Activated naive CD8-positive, alpha-beta T cell treated with anti-CD3 and anti-CD28 coated beads, Interleukin-2, amount 50 U/mL, for 24 hours (primary cell): Measurements from ENCODE around the gene RDX.
"Not testable (repeated sequence)": the region's sequence is repeated elsewhere in the genome, so short reads cannot be mapped to it uniquely, and the experiment has no call there.

Experiments used
- ATAC-seq: fragments of 150-1000 bp; cut with Tn5 transposase; one replicate; pipeline ENCODE4 v1.10.0; 2021
- DNase-seq: peaks from one replicate; pipeline ENCODE4 v3.0.0; 2021
- H3K27ac Mint-ChIP-seq: one replicate; pipeline ENCODE4 v1.8.0; 2021; ENCODE audit warnings: mild to moderate bottlenecking, mixed read lengths
- H3K27me3 Mint-ChIP-seq: one replicate; pipeline ENCODE4 v1.8.0; 2021; ENCODE audit warnings: mixed read lengths
- H3K36me3 Mint-ChIP-seq: one replicate; pipeline ENCODE4 v1.8.0; 2021; ENCODE audit warnings: low read depth, mixed read lengths
- H3K4me1 Mint-ChIP-seq: one replicate; pipeline ENCODE4 v1.8.0; 2021; ENCODE audit warnings: mixed read lengths
- H3K4me3 Mint-ChIP-seq: one replicate; pipeline ENCODE4 v1.8.0; 2021; ENCODE audit warnings: mild to moderate bottlenecking, moderate library complexity, mixed read lengths
- H3K9me3 Mint-ChIP-seq: one replicate; pipeline ENCODE4 v1.8.0; 2021; ENCODE audit warnings: mixed read lengths

Gene RDX

GRCh38 chr11:110297076-110297725, 787 bp upstream of the RDX start:
- H3K36me3 Mint-ChIP-seq: peaks cover 4% of the 10 kb centered on the region
- H3K4me3 Mint-ChIP-seq: peak overlapping the region; percentile 56
- no peaks in the 10 kb centered on the region for H3K27me3 Mint-ChIP-seq
- no peaks in the 10 kb centered on the region for H3K9me3 Mint-ChIP-seq
- no peak for DNase-seq
- peak overlapping the region; percentile 26 for H3K27ac Mint-ChIP-seq
- ATAC-seq: no peak
- peaks cover 47% of the 10 kb centered on the region for H3K4me1 Mint-ChIP-seq

GRCh38 chr11:110295531-110296225, 736 bp downstream of the RDX start:
- H3K4me1 Mint-ChIP-seq: peaks cover 48% of the 10 kb centered on the region
- peak overlapping the region; percentile 92 for H3K4me3 Mint-ChIP-seq
- no peaks in the 10 kb centered on the region for H3K27me3 Mint-ChIP-seq
- no peaks in the 10 kb centered on the region for H3K9me3 Mint-ChIP-seq
- DNase-seq: peak; percentile 59
- H3K36me3 Mint-ChIP-seq: peaks cover 5% of the 10 kb centered on the region
- H3K27ac Mint-ChIP-seq: peak overlapping the region; percentile 88
- ATAC-seq: peak; percentile 58

DNA sequence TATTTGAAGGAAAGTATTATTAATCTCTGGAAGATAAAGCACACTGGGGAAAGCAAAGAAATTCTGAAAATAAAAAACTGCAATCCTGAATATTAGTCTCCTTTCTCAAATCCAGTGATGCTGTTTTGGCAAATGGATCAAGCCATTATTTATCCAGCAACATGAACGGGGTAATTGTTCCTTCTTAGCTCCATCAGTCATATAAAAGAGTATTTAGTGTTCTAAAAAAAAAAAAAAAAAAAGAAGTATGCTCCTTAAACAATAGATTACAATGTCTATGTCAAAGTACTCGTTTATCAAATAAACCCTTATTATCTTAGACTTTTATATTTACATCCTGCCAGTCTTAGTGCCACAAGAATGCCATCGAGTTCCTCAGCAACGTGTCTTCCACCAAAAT, 1.3 kb downstream of the RDX start:
- Mint-ChIP-seq H3K27me3 (no peaks in the 10 kb centered on the region), H3K36me3 (peaks cover 5% of the 10 kb centered on the region), H3K4me1 (peaks cover 48% of the 10 kb centered on the region), H3K27ac (peak overlapping the region; percentile 88), H3K9me3 (no peaks in the 10 kb centered on the region), H3K4me3 (peak overlapping the region; percentile 92)
- ATAC-seq (no peak), DNase-seq (no peak)

GRCh38 chr11:110294509-110294908, 1.9 kb downstream of the RDX start:
- Mint-ChIP-seq H3K36me3 (peaks cover 7% of the 10 kb centered on the region), H3K27ac (no peak overlapping the region), H3K9me3 (no peaks in the 10 kb centered on the region), H3K4me3 (peak overlapping the region; percentile 92), H3K4me1 (peaks cover 48% of the 10 kb centered on the region), H3K27me3 (no peaks in the 10 kb centered on the region)
- DNase-seq: no peak
- no peak for ATAC-seq

DNA sequence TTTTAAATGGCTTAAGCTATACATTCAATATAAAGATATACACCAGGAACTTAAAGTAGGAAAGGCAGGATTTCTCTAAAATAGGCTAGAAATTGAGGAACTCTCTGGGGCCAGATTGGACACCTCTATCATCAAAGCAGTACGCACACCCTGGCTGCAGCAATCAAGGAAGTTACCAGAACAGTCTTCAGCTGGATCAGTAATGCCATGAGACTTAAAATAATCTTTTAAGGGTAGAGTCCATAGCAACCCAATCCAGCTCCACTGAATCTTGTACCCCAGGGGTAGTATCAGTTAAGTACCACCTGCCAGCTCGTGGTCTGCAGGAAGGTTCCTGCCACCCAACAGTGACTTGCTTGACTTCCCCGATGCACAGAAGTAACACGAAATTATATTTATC, 3.0 kb downstream of the RDX start:
- H3K27ac Mint-ChIP-seq: no peak overlapping the region
- no peaks in the 10 kb centered on the region for H3K9me3 Mint-ChIP-seq
- peaks cover 7% of the 10 kb centered on the region for H3K36me3 Mint-ChIP-seq
- DNase-seq: no peak
- no peaks in the 10 kb centered on the region for H3K27me3 Mint-ChIP-seq
- ATAC-seq: no peak
- peak overlapping the region; percentile 41 for H3K4me3 Mint-ChIP-seq
- H3K4me1 Mint-ChIP-seq: peaks cover 47% of the 10 kb centered on the region

DNA sequence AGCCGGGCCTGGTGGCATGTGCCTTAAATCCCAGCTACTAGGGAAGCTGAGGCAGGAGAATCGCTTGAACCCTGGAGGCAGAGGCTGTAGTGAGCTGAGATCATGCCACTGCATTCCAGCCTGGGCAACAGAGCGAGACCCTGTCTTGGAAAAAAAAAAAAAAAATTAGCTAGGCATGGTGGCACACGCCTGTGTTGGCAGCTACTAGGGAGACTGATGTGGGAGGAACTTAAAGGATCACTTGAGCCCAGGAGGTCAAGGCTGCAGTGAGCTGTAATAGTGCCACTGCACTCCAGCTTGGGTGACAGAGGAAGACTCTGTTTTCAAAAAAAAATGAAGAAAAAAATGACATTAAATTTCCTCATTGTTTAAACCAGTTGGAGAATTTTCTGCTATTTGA, 4.3 kb downstream of the RDX start:
- H3K4me1 Mint-ChIP-seq: peaks cover 47% of the 10 kb centered on the region
- ATAC-seq, H3K27me3 Mint-ChIP-seq, H3K4me3 Mint-ChIP-seq, DNase-seq, H3K36me3 Mint-ChIP-seq, H3K27ac Mint-ChIP-seq, H3K9me3 Mint-ChIP-seq: not testable (repeated sequence)

GRCh38 chr11:110290591-110291334, 5.7 kb downstream of the RDX start:
- peaks cover 47% of the 10 kb centered on the region for H3K4me1 Mint-ChIP-seq
- ATAC-seq: no peak
- no peak overlapping the region for H3K27ac Mint-ChIP-seq
- no peaks in the 10 kb centered on the region for H3K9me3 Mint-ChIP-seq
- peaks cover 10% of the 10 kb centered on the region for H3K36me3 Mint-ChIP-seq
- H3K27me3 Mint-ChIP-seq: no peaks in the 10 kb centered on the region
- H3K4me3 Mint-ChIP-seq: no peak overlapping the region
- DNase-seq: no peak

GRCh38 chr11:110289472-110289871, 6.9 kb downstream of the RDX start:
- no peak for DNase-seq
- H3K27me3 Mint-ChIP-seq: no peaks in the 10 kb centered on the region
- H3K9me3 Mint-ChIP-seq: no peaks in the 10 kb centered on the region
- no peak for ATAC-seq
- no peak overlapping the region for H3K27ac Mint-ChIP-seq
- no peak overlapping the region for H3K4me3 Mint-ChIP-seq
- peaks cover 10% of the 10 kb centered on the region for H3K36me3 Mint-ChIP-seq
- H3K4me1 Mint-ChIP-seq: peaks cover 36% of the 10 kb centered on the region

- no peak overlapping the region for H3K4me3 Mint-ChIP-seq
- no peak for DNase-seq
- no peak overlapping the region for H3K27ac Mint-ChIP-seq
- peaks cover 6% of the 10 kb centered on the region for H3K36me3 Mint-ChIP-seq
- no peaks in the 10 kb centered on the region for H3K9me3 Mint-ChIP-seq
- H3K4me1 Mint-ChIP-seq: peaks cover 21% of the 10 kb centered on the region
- H3K27me3 Mint-ChIP-seq: no peaks in the 10 kb centered on the region
- ATAC-seq: no peak
Measured at GRCh38 chr11:110287537-110287936, 8.9 kb downstream of the RDX start.

GRCh38 chr11:110286298-110287040, 9.9 kb downstream of the RDX start:
- H3K27ac Mint-ChIP-seq: no peak overlapping the region
- H3K4me1 Mint-ChIP-seq: peaks cover 19% of the 10 kb centered on the region
- DNase-seq: no peak
- no peak overlapping the region for H3K4me3 Mint-ChIP-seq
- no peaks in the 10 kb centered on the region for H3K27me3 Mint-ChIP-seq
- ATAC-seq: no peak
- no peaks in the 10 kb centered on the region for H3K9me3 Mint-ChIP-seq
- peaks cover 10% of the 10 kb centered on the region for H3K36me3 Mint-ChIP-seq

DNA sequence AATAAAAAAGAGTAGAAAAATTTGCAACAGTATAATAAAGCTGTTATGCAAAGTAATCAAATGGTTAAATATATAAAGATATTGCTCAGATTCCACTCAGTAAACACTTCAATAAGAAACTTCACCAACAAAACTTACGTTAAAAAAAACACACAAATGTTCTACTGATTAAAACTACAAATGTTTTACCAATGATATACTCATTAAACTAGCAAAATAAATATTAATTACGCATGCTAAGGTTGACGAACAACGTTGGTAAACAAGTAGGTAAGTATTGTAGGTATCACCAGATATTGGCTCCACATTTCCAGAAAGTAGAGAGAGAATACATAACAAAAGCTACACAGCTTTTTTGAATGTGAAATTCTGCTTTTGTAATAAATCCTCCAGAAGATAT, 12.6 kb downstream of the RDX start:
- ATAC-seq (no peak), DNase-seq (no peak)
- Mint-ChIP-seq H3K27ac (no peak overlapping the region), H3K9me3 (no peaks in the 10 kb centered on the region), H3K4me3 (no peak overlapping the region), H3K4me1 (peaks cover 19% of the 10 kb centered on the region), H3K36me3 (peaks cover 13% of the 10 kb centered on the region), H3K27me3 (no peaks in the 10 kb centered on the region)

- not testable (repeated sequence) for H3K27me3 Mint-ChIP-seq, H3K27ac Mint-ChIP-seq, H3K4me1 Mint-ChIP-seq, ATAC-seq, H3K9me3 Mint-ChIP-seq, H3K4me3 Mint-ChIP-seq, DNase-seq
- peaks cover 33% of the 10 kb centered on the region for H3K36me3 Mint-ChIP-seq
Measured at GRCh38 chr11:110280595-110280994, 15.8 kb downstream of the RDX start.

DNA sequence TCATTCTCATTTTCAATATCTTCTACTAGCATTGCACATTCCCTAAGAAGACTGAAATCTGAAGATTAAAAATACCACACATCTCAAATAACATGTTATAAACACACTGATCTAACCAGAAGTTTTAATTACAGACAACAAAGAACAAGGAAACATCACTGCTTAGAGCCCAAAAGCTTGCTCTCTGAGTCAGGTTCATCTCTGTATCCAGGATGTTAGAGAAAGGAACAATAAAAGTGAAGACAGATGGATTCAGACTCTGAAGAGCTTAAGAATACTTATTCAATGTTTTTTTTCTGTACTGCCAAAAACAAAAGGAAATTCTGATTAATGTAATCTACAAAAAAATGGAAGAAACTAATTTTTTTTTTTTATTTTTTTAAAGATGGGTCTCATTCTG, 16.5 kb downstream of the RDX start:
- Mint-ChIP-seq H3K9me3 (no peaks in the 10 kb centered on the region), H3K27me3 (no peaks in the 10 kb centered on the region), H3K27ac (no peak overlapping the region), H3K4me3 (no peak overlapping the region), H3K36me3 (peaks cover 34% of the 10 kb centered on the region), H3K4me1 (no peaks in the 10 kb centered on the region)
- no peak for DNase-seq
- no peak for ATAC-seq

DNA sequence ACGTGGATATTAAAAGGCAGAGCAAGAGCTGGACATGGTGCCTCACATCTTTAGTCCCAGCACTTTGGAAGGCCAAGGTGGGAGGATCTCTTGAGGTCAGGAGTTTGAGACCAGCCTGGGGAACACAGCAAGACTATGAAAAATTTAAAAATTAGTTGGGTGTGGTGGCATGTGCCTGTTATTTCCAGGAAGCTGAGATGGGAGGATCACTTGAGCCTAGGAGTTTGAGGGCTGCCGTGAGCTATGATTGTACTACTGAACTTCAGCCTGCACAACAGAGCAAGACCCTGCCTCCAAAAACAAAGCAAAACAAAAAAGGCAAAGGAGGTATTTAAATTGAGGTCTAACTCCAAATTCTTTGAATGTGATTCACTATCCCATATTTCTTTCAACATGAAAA, 23.5 kb downstream of the RDX start:
- no peaks in the 10 kb centered on the region for H3K27me3 Mint-ChIP-seq
- no peaks in the 10 kb centered on the region for H3K9me3 Mint-ChIP-seq
- H3K4me3 Mint-ChIP-seq: no peak overlapping the region
- no peaks in the 10 kb centered on the region for H3K4me1 Mint-ChIP-seq
- ATAC-seq (no peak), DNase-seq (no peak)
- H3K36me3 Mint-ChIP-seq: peaks cover 45% of the 10 kb centered on the region
- H3K27ac Mint-ChIP-seq: no peak overlapping the region
